ENCODE measurements around the gene OPHN1.

OPHN1 gene

GRCh38 chrX:68417651-68418050 lies 15.6 kb downstream of the OPHN1 start:
- no peak overlapping the region for H3K27ac ChIP-seq
- TF ChIP-seq FOXP2 (optimal IDR thresholded peaks at IDR 0.05; ENCODE audit: control extremely low read depth, extremely low read length, insufficient read depth) (no peak), EZH2 (IDR thresholded peaks at IDR 0.05) (no peak), POLR2AphosphoS5 (IDR thresholded peaks at IDR 0.05; ENCODE audit: borderline replicate concordance, low read depth, low read length) (no peak)

DNA sequence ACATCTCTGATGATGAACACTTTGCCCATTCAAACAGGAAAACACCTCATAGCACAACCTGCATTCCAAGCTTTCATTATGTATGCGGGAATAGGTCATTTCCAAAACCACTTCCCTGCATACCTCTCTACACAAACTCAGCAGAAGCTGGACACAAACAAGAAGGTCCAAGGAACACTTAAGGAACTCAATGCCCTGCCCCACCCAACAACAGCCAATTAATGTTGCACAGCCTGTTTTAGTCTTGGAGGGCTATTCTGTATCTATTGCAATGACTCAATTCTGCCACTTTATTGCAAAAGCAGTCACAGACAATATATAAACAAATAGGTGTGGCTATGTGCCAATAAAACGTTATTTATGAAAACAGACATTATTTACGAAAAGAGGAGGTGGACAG lies 16.7 kb downstream of the OPHN1 start:
- no peak for DNase-seq (ENCODE audit: low read depth, low spot score)
- no peaks in the 10 kb centered on the region for H3K9me3 ChIP-seq (ENCODE audit: low read depth, low read length)
- H3K4me3 ChIP-seq: no peak overlapping the region
- H3K36me3 ChIP-seq (ENCODE audit: insufficient read depth, low read length): no peaks in the 10 kb centered on the region
- H3K27ac ChIP-seq: no peak overlapping the region
- H3K9ac ChIP-seq (ENCODE audit: insufficient read length): no peak overlapping the region
- TF ChIP-seq POLR2AphosphoS5 (IDR thresholded peaks at IDR 0.05; ENCODE audit: borderline replicate concordance, low read depth, low read length): no peak
- no peak for TF ChIP-seq EZH2 (IDR thresholded peaks at IDR 0.05)
- no peak for TF ChIP-seq FOXP2 (optimal IDR thresholded peaks at IDR 0.05; ENCODE audit: control extremely low read depth, extremely low read length, insufficient read depth)

More at GRCh38 chrX:68417651-68418050, 15.6 kb downstream of the OPHN1 start:
- no peak for DNase-seq (ENCODE audit: low read depth, low spot score)
- no peak overlapping the region for H3K4me3 ChIP-seq
- no peak overlapping the region for H3K9ac ChIP-seq (ENCODE audit: insufficient read length)
- H3K9me3 ChIP-seq (ENCODE audit: low read depth, low read length): no peaks in the 10 kb centered on the region
- H3K36me3 ChIP-seq (ENCODE audit: insufficient read depth, low read length): no peaks in the 10 kb centered on the region

DNA sequence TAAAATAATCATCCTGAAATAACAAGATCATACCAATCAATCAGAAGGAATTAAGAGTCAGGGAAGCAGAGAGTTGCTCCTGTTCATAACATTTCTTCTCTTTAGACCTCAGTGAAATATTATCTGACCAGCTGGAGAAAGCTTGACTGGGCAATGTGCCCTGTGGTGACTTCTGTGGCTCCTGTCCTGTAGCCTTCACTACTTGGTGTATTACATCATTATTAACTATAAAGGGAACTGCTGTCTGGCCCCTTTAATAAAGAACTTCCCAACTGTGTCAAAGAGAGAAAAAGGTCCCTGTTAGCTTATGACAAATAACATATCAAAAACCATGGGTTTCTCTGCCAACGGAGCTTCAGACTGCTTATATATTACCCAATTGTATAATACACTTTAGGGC lies 18.0 kb downstream of the OPHN1 start:
- H3K27ac ChIP-seq: no peak overlapping the region
- H3K36me3 ChIP-seq (ENCODE audit: insufficient read depth, low read length): no peaks in the 10 kb centered on the region
- no peak overlapping the region for H3K9ac ChIP-seq (ENCODE audit: insufficient read length)
- H3K4me3 ChIP-seq: no peak overlapping the region
- no peaks in the 10 kb centered on the region for H3K9me3 ChIP-seq (ENCODE audit: low read depth, low read length)
- TF ChIP-seq EZH2 (IDR thresholded peaks at IDR 0.05) (no peak), POLR2AphosphoS5 (IDR thresholded peaks at IDR 0.05; ENCODE audit: borderline replicate concordance, low read depth, low read length) (no peak), FOXP2 (optimal IDR thresholded peaks at IDR 0.05; ENCODE audit: control extremely low read depth, extremely low read length, insufficient read depth) (no peak)
- no peak for DNase-seq (ENCODE audit: low read depth, low spot score)

DNA sequence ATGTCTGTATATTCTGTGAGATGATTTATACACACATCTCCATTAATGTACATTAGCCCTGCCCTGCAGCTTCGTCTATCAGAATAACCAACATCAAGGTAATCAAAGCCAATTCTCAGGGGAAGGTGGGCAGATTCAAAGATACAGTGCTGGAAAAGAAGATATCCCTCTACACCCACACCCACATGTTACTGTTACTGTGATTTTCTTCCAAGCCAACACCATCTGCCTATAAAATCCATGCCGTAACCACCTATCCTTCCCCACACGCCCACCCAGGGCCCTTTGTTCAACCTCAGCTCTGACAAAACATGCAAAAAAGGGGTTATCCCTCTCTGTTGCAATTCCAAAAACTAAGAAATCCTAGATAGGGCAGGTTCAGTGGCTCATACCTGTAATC lies 20.0 kb downstream of the OPHN1 start:
- Histone ChIP-seq H3K36me3 (ENCODE audit: insufficient read depth, low read length) (no peaks in the 10 kb centered on the region), H3K4me3 (no peak overlapping the region), H3K27ac (no peak overlapping the region), H3K9me3 (ENCODE audit: low read depth, low read length) (no peaks in the 10 kb centered on the region), H3K9ac (ENCODE audit: insufficient read length) (no peak overlapping the region)
- DNase-seq (ENCODE audit: low read depth, low spot score): no peak
- TF ChIP-seq POLR2AphosphoS5 (IDR thresholded peaks at IDR 0.05; ENCODE audit: borderline replicate concordance, low read depth, low read length): no peak

- TF ChIP-seq FOXP2 (optimal IDR thresholded peaks at IDR 0.05; ENCODE audit: control extremely low read depth, extremely low read length, insufficient read depth): no peak
- TF ChIP-seq EZH2 (IDR thresholded peaks at IDR 0.05): no peak
- no peak for TF ChIP-seq POLR2AphosphoS5 (IDR thresholded peaks at IDR 0.05; ENCODE audit: borderline replicate concordance, low read depth, low read length)
- Histone ChIP-seq H3K9ac (ENCODE audit: insufficient read length) (no peak overlapping the region), H3K4me3 (no peak overlapping the region), H3K36me3 (ENCODE audit: insufficient read depth, low read length) (no peaks in the 10 kb centered on the region), H3K9me3 (ENCODE audit: low read depth, low read length) (no peaks in the 10 kb centered on the region), H3K27ac (no peak overlapping the region)
- no peak for DNase-seq (ENCODE audit: low read depth, low spot score)
Observed at GRCh38 chrX:68411729-68412128, 21.6 kb downstream of the OPHN1 start.

DNA sequence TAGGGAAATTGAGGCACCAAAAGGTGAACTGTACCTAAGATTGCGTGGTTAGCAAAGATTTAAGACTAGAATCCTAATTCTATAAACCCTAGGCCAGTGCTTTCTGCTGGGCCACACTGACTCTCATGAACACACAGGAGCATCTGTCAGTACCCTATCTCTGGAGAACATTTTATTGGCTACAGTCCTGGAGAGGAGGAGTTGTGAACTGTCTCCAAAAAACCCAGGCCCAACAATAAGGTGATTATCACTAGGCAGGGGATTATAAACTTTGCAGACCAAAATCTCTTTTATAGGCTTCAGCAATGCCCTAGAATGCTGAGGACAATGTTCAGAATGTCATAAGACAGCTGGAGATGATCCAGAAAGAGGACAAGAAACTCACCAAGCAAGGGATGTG lies 24.1 kb downstream of the OPHN1 start:
- H3K27ac ChIP-seq: no peak overlapping the region
- TF ChIP-seq POLR2AphosphoS5 (IDR thresholded peaks at IDR 0.05; ENCODE audit: borderline replicate concordance, low read depth, low read length) (no peak), FOXP2 (optimal IDR thresholded peaks at IDR 0.05; ENCODE audit: control extremely low read depth, extremely low read length, insufficient read depth) (no peak), EZH2 (IDR thresholded peaks at IDR 0.05) (no peak)
- DNase-seq (ENCODE audit: low read depth, low spot score): no peak
- H3K9me3 ChIP-seq (ENCODE audit: low read depth, low read length): no peaks in the 10 kb centered on the region
- H3K36me3 ChIP-seq (ENCODE audit: insufficient read depth, low read length): no peaks in the 10 kb centered on the region
- no peak overlapping the region for H3K4me3 ChIP-seq
- no peak overlapping the region for H3K9ac ChIP-seq (ENCODE audit: insufficient read length)

- Histone ChIP-seq H3K36me3 (ENCODE audit: insufficient read depth, low read length) (no peaks in the 10 kb centered on the region), H3K27ac (no peak overlapping the region), H3K9me3 (ENCODE audit: low read depth, low read length) (no peaks in the 10 kb centered on the region), H3K9ac (ENCODE audit: insufficient read length) (no peak overlapping the region), H3K4me3 (peak overlapping the region; percentile 44; the same call in 1 of the 2 replicates)
- TF ChIP-seq EZH2 (IDR thresholded peaks at IDR 0.05): no peak
- TF ChIP-seq POLR2AphosphoS5 (IDR thresholded peaks at IDR 0.05; ENCODE audit: borderline replicate concordance, low read depth, low read length): no peak
- no peak for TF ChIP-seq FOXP2 (optimal IDR thresholded peaks at IDR 0.05; ENCODE audit: control extremely low read depth, extremely low read length, insufficient read depth)
- no peak for DNase-seq (ENCODE audit: low read depth, low spot score)
Observed at GRCh38 chrX:68403522-68403921, 29.8 kb downstream of the OPHN1 start.

DNA sequence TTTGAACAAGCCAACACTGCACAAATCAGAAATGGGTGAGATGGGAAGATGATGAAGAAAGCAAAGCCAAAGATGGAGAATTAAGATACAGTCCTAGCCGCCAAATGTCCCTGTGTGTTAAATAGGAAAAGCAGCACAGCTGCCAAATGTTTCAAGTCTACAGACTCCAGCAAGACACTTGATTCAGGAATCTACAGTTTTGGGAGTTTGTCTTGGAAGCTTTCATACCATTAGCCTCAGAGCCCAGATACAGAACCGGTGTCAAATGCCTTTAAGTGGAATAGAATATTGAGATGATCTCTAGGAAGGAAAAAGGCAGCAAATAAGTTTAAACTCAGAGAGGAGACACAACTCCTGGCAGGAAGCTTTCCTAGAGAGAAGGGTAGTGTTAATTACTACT lies 30.3 kb downstream of the OPHN1 start:
- Histone ChIP-seq H3K9ac (ENCODE audit: insufficient read length) (no peak overlapping the region), H3K27ac (no peak overlapping the region), H3K9me3 (ENCODE audit: low read depth, low read length) (no peaks in the 10 kb centered on the region), H3K36me3 (ENCODE audit: insufficient read depth, low read length) (no peaks in the 10 kb centered on the region), H3K4me3 (peak overlapping the region; percentile 44; the same call in 1 of the 2 replicates)
- DNase-seq (ENCODE audit: low read depth, low spot score): no peak
- TF ChIP-seq EZH2 (IDR thresholded peaks at IDR 0.05): no peak
- no peak for TF ChIP-seq POLR2AphosphoS5 (IDR thresholded peaks at IDR 0.05; ENCODE audit: borderline replicate concordance, low read depth, low read length)
- TF ChIP-seq FOXP2 (optimal IDR thresholded peaks at IDR 0.05; ENCODE audit: control extremely low read depth, extremely low read length, insufficient read depth): no peak

DNA sequence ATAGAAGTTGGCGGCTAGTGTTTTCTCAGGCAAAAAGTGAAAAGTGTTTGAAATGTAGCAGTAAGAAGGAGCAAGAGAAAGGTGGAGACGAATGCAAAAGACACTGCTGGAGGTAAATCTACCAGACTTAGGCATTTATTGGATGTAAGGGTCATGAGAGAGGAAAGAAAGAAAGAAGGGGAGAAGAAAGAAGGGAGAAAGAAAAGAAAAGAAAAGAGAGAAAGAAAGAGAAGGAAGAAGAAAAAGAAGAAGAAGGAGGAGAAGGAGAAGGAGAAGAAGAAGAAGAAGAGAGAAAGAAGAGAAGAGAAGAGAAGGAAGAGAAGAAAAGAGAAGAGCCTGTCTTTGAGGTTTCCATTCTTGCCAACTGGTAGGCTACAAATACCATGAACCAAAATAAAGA lies 31.2 kb downstream of the OPHN1 start:
- DNase-seq (ENCODE audit: low read depth, low spot score): no peak
- H3K9me3 ChIP-seq (ENCODE audit: low read depth, low read length): no peaks in the 10 kb centered on the region
- TF ChIP-seq POLR2AphosphoS5 (IDR thresholded peaks at IDR 0.05; ENCODE audit: borderline replicate concordance, low read depth, low read length) (no peak), FOXP2 (optimal IDR thresholded peaks at IDR 0.05; ENCODE audit: control extremely low read depth, extremely low read length, insufficient read depth) (no peak), EZH2 (IDR thresholded peaks at IDR 0.05) (no peak)
- H3K4me3 ChIP-seq: no peak overlapping the region
- no peak overlapping the region for H3K27ac ChIP-seq
- no peaks in the 10 kb centered on the region for H3K36me3 ChIP-seq (ENCODE audit: insufficient read depth, low read length)
- H3K9ac ChIP-seq (ENCODE audit: insufficient read length): no peak overlapping the region
